ENCODE results near the gene TMEM106B. TPM values are rescaled to one million over a fixed set of nuclear protein-coding genes. Genes with fewer than 3 reads are reported as not detected.

Gene TMEM106B
- total RNA-seq, 1 experiment from 2014 or later = 172 TPM

DNA sequence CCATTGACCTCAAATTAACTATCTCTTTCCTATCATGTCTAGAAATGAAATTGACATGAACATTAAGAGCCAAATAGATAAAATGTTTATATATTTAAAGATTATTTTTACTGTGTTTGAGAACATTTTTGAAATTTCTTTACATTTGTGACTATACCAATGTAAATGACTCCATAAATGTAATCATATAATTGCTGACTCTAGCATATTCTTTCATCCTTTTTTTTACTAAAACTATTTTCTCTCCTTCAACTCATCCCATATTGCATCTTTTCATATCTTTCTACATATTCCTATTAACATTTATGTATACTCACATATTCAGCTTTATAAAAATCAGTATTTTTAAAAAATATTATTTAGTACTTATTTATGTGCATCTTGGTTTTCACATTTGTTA is 16.9 kb downstream of the TMEM106B start:
- DNase-seq (ENCODE audit: low spot score) = no peak

DNA sequence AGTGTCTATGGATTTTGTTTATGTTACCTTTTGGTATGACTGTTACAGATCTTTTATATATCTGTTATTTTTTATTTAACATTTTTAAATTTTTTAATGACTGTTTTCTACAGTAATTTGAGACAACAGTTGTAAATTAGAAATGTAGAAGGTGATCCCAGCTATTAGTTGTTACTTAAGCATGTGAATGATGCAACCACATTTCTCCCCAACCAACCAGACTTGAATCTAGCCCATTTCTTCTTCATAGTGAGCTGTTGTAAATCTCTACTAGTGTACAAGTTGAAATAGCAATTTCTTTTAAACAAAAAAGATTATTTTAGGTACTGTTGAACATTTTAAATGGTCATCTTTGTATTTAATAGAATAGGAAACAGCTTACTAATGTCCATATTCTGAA is 18.0 kb downstream of the TMEM106B start:
- DNase-seq (ENCODE audit: low spot score) = no peak

DNA sequence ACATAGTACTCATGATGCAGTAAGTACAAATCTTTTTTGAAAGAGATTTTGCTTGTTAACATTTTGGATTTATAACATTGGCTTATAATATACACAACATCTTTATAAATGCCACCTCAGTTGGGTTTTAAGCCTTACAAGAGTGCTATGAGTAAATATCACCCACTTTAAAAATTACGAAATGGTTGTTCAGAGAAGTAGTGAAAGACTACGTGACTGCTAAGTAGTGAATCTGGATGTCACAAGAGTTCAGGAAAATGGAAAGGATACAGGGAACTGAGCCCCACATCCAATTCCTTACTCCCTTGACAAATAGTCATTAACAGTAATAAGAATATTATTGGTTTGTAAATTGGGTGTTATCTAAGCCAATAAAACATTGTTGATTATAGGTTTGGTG is 20.0 kb downstream of the TMEM106B start:
- no peak for DNase-seq (ENCODE audit: low spot score)

DNA sequence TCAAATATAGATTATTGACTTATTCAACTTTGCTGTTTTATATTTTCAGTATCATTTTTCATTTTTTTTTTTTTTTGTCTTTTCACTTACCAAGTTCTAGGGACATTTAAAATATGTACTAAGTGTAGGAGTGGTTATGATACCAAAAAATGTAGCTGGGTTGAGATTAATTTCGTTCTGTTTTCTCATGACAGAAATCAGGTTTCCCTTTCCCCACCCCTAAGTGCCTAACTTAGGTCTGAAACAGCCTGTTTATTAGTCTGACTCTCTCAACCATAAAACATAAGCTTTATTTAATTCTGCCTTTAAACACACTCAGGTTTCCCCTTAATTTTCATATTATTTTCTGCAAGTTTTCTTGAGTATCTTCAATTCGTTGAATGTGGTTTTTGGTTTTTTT is 22.1 kb downstream of the TMEM106B start:
- no peak for DNase-seq (ENCODE audit: low spot score)

DNA sequence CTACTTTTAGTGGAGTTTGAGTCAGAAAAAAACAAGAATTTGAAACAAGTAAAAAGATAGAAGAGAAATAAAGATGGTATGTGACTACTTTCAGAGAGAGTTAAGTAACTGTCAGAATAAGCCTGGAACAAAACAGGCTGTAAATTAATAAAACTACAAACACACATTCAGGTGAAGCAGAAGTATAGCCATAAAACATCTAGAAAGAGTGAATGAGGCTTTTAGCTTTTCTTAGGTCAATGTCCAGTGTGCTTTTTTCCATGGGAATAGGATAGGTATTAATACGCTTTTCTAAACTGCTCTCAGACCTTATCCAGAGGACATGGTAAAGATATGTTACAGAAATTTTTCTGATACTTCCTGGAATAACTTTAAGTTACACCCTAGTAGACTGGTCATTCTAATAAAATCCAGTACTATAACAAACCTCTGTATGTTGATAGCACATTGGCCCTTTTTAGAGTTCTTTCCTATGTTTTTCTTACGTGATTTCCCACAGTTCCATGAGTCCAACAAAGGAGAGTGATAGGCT is 23.3 kb downstream of the TMEM106B start:
- no peak for DNase-seq (ENCODE audit: low spot score)

DNA sequence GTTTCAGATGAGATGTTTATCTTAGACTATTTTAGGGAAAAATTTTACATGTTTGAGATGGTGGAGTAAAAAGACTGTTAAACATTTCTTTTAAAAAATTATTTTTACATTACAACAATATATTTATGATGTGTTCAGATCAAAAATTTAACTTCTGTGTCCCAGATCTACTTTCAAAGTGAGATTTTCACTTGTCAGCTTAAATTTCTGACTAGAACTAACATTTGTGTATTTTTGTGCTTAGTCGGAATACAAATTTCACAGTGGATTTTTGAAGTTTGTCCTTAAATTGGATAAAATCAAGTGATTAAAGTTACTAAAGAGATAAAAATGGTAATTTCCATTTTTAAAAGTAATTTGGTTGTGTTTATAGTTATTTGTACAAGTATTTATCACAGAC is 24.9 kb downstream of the TMEM106B start:
- DNase-seq (ENCODE audit: low spot score) = no peak

DNA sequence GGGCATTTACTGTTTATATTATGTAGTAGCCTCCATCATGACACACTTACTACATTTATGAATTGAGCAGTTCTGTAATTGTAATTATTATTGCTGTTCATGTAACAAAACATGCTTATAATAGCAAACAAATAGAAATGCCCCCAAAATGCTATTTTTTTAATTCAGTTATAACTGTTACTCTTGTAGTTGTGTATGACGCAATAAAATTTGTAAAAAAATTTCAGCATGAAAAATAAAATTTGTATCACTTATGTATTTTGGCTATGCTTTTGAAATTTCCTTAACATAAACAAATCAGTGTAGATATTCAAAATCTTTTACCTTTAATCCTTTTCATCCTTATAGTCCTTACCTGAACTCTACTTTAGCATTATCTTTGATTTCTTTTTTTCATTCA is 25.9 kb downstream of the TMEM106B start:
- no peak for DNase-seq (ENCODE audit: low spot score)

DNA sequence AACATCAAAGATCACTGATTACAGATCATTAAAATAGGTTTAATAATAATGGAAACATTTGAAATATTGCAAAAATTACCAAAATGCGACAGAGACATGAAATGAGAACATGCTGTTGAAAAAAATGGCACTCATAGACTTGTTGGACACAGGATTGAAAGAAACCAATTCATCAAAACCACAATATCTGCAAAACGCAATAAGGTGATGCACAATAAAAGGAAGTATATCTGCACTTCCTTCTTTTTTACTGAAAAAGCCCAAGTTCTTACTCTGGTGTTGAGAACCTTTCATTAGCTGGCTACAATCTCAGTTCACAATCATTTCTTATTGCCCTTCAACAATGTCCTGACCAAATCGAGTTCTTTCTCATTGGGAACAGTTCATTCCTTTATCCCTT is 28.7 kb downstream of the TMEM106B start:
- DNase-seq (ENCODE audit: low spot score) = no peak

DNA sequence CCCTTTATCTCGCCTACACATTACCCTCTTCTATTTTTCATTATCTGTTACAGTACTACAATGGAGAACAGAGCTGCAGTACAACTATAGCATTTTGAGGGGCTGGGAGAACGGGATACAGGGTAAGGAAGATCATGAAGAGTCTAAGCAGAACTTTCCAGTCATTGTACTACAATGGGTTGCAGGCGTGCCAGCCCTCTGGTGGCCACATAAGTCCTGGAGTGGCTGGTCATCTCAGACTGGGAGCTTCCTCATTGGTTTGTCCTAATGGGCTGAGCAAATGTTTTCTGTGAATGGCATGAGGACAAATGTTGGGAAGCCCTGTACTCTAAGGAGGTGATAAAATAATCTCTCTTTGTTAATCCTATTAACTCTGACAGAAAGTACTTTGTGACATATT is 33.0 kb downstream of the TMEM106B start:
- DNase-seq (ENCODE audit: low spot score) = peak; percentile 59

DNA sequence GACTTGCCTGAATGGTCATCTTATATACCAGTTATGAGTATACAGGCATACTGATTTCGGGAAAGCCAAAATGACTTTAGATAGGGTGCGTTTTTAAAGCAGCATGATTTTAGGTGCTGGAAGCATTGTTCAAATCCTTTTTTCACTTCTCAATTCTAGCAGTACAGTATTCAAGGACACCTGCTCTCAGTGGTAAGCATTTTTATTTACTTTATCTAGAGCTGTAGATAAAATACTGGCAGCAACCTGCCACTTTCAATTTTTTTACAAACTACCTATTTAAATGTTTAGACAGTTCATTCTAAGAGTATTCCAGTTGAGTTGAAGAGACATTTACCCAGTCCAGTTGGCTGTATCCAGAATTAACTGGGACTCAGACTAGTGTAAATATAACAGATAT is 33.6 kb downstream of the TMEM106B start:
- no peak for DNase-seq (ENCODE audit: low spot score)

DNA sequence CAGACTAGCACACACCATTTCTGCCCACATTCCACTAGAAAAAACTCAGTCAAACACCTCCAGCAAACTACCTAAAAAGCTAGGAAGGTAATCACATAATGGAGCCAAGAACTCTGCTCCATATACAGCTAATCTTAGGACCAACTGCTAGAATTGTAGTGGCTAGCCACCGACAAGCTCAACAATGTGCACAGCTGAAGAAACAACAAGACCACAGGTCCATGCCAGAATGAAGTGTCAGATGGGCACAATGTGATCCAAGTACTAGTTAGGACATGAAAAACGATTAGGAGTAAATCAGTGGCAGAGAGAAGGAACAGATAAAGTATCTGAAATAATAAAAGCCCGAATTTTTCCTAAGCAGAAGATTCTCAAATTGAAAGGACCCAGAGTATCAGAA is 38.6 kb downstream of the TMEM106B start:
- DNase-seq (ENCODE audit: low spot score) = no peak

DNA sequence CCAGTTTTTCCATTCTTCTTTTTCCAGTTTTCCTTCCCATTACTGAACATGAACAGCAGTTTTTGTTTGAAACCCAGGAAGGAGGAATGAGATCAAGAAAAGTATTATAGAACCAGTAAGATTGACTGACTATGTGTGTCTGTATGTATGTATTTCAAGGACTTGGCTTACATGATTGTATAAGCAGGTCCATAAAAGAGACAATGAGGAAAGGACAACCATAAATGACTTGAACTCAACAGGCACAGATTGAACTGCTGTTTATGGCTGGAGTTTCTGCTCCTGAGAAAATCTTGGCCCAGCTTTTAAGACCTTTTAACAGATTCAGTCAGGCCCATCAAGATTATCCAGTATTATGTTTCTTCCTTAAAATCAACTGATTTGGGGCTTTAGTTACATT is 39.1 kb downstream of the TMEM106B start:
- DNase-seq (ENCODE audit: low spot score) = no peak

DNA sequence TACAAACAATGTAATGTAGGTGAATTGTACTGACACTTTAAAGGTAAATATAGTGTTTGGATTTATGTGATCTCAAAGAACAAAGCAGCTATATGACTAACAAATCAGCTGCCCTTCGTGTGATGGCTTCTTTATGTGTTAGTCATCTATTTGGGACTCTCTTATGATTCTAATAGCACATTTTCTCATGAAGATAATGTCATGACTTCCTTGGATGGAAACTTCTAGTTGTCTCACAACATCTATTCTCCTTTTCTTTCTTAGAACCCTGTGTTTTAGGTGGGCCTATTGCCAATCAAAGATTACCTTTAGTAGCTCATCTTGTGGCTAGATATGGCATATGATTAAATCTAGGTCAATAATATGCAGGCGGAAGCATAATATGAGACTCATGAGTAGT is 45.0 kb downstream of the TMEM106B start:
- peak; percentile 78 for DNase-seq (ENCODE audit: low spot score)

DNA sequence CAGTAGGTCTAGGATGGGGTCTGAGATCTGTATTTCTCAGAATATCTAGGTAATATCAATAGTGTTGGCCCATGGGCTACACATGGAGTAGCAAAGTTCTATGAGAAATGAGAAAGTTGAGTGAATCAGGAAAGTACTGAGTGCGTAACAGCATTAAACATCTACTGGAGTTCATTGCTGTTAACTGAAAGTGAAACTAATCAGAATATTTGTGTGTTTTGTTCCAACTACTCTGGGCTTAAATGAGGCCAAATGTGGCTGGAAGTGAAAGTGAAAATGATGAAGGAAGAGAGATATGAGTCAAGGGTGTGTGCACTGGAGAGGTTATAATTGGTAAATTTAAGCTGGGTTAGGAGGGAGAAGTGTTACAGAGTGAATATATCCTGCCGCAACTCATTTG is 46.5 kb downstream of the TMEM106B start:
- peak; percentile 56 for DNase-seq (ENCODE audit: low spot score)

DNA sequence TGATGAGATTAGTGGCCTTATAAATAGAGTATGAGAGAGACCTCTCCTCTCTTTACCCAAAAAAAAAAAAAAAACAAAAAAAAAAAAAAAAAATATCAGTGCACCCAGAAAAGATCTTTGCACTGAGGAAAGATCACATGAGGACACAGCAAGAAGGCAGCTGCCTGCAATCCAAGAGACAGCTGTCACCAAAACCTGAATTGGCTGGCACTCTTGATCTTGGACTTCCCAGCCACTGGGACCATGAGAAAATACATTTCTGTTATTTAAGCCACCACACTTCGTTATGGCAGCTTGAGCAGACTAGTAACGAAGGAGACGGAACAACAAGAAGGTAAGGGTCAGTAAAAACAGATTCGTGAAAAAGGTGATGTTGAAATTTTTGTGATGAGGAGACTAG is 47.0 kb downstream of the TMEM106B start:
- DNase-seq (ENCODE audit: low spot score) = no peak

DNA sequence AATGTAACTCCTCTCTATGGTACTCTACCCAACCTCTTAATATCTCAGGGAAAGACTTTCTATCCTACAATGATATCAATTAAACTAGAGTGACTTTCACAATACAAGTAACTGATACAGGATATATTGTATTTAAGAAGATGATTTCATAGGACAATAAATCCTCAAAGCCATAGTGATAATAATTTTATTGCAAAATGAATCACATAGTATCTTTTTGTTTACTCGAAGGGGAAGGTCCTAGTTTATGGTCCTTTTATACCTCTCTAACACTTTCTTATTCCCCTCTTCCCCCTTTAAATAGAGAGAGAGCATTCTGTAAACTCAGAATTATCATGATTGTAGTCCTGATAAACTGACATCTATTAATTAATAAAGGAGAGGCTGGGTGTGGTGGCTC is 56.4 kb downstream of the TMEM106B start:
- no peak for DNase-seq (ENCODE audit: low spot score)

DNA sequence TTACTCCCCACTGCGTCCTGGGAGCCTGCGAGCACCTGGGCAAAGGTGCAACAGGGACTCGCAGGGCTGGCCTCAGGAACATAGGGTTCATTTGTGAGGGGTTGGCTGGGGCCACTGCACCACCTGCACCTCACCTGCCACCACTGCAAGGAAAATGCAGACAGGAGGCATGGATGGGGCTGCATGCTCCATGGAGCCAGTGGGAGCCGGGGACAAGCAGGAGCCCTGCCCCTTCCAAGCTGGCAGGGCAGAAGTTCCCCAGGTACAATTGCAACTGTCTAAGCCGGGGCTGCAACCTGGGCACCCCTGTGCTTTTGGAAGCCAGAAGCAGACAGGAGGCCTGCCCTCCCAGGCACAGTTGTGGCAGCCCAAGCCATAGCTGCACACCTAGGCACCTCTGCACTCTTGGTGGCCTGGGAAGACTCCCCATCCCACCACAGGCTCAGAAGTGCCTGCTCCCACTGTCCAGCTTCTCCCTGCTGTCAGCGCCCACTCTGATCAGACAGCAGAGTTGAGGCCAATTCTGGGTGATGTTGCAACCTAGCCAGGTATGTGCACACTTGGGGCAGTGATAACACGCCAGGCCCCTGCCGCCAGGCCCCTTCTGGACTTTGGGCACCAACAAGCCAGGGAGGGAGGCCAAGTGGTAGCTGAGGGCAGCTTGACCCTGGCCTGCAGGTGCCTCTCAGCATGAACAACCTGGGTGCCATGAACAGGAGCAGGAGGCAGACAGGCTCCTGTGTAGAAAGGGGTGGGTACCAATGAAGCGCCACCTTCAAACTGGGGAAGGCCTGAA is 58.2 kb downstream of the TMEM106B start:
- no peak for DNase-seq (ENCODE audit: low spot score)

DNA sequence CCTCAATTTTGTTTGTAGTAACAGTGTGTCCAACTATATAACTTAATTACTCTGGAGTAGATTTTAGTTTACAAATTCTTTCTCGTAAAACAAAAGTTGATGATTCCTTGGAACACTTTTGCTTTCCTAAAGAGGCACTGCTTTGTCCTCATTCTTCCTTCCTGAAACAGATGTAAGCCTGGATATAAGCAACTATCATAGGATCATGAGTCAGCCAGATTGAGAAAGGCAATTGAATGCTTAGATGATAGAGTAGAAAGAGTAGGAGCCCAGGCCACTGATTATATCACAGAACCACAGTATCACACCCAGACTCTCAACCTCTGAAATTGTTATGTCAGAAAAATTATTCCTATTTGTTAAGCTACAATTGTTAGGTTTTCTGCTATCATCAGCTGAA is 69.9 kb downstream of the TMEM106B start:
- DNase-seq (ENCODE audit: low spot score) = peak; percentile 48

DNA sequence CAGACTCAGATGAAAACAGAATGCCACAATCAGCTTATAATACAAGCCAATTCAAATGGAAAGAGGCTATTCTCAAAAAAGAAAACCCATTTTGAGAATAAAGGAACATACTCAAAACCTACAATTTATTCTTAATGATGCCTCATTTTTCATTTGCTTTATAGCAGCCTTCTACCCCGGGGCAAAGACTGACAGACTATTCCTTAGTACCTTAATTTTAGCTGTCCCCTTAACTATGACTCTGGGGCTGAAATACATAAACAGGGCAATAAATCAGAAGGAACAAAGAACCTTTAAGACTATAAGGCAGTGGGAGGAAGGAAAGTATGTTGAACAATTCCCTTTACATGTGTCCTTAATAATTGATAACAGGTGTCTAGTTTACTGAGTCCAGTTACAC is 76.8 kb downstream of the TMEM106B start:
- no peak for DNase-seq (ENCODE audit: low spot score)

DNA sequence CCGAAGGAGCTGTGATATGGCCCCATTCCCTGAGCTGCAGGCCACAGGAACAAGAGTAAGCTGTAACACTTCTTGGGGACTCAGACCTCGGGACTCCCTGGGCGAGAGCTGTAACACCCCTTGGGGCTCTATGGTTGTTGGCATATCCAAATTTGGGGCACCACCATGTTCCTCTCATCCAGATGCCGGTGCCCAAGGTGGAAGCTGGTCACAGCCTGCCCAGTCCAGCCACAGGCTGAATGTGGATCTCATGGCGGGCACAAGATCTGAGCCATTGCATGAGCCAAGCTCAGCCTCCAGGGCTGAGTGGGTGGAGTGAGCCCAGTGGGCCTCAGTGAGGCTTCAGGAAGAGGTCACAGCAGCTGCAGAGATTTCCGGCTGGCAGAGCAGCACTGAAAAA is 78.9 kb downstream of the TMEM106B start:
- DNase-seq (ENCODE audit: low spot score) = no peak

DNA sequence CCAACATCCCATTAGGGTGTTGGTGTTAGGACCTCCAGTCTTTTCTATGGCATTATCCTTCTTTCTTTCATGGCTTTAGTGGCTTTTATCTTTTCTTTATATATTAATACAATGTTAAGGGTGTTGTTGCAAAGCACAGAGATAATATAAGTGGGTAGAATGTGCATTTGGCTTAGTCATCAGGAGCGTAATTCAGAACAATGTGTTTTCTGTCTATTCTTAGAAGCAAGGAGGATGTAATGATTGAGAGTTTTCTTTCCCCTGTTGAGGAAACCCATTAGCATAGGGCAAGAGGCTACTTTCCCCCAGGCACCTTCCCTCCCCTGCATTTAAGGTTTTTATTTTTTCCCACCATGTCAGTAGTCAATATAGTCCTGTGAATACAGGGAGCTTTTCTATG is 79.7 kb downstream of the TMEM106B start:
- no peak for DNase-seq (ENCODE audit: low spot score)

DNA sequence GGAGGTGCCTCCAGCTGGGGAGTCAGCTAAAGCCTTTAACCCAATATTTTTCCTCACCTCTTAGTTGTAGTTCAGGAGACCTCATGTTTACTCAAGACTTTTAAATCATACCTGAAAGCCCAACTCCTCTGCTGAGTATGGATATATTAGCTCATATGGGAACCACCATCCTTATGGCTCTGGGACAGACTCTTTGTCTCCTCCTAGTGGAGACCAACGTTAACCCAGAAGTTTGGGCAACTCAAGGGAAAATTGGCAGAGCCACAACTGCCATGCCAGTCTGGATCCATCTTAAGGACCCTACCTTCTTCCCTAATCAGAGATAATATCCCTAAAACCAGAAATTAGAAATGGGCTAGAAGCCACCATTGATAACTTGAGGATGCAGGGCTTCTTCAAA is 80.8 kb downstream of the TMEM106B start:
- DNase-seq (ENCODE audit: low spot score) = no peak
